Measurements from ENCODE around the gene C1QTNF8. TPM values are rescaled to one million over a fixed set of nuclear protein-coding genes. Genes with fewer than 3 reads are reported as not detected.

Gene C1QTNF8
- total RNA-seq, 1 donor, result not detected

GRCh38 chr16:1109648-1110047 lies 13.6 kb upstream of the C1QTNF8 start:
- no peak for TF ChIP-seq CTCF (IDR thresholded peaks at IDR 0.05; ENCODE audit: insufficient read depth, low read depth, low read length)
- DNase-seq (ENCODE audit: low read depth), result no peak

GRCh38 chr16:1108299-1109252 lies 12.5 kb upstream of the C1QTNF8 start:
- H3K4me3 ChIP-seq (ENCODE audit: low read depth, low read length), result no peak overlapping the region
- DNase-seq (ENCODE audit: low read depth), result no peak
- no peak for TF ChIP-seq CTCF (IDR thresholded peaks at IDR 0.05; ENCODE audit: insufficient read depth, low read depth, low read length)

More at GRCh38 chr16:1109648-1110047, 13.6 kb upstream of the C1QTNF8 start:
- no peak overlapping the region for H3K4me3 ChIP-seq (ENCODE audit: low read depth, low read length)

- DNase-seq (ENCODE audit: low read depth), result no peak
- H3K4me3 ChIP-seq (ENCODE audit: low read depth, low read length), result no peak overlapping the region
- TF ChIP-seq CTCF (IDR thresholded peaks at IDR 0.05; ENCODE audit: insufficient read depth, low read depth, low read length), result no peak
These were observed 11.7 kb upstream of the C1QTNF8 start for GRCh38 chr16:1107731-1108130.

- no peak for DNase-seq (ENCODE audit: low read depth)
- TF ChIP-seq CTCF (IDR thresholded peaks at IDR 0.05; ENCODE audit: insufficient read depth, low read depth, low read length), result no peak
- no peak overlapping the region for H3K4me3 ChIP-seq (ENCODE audit: low read depth, low read length)
These were observed 11.1 kb upstream of the C1QTNF8 start for GRCh38 chr16:1107141-1107540.

GRCh38 chr16:1106659-1107058 lies 10.6 kb upstream of the C1QTNF8 start:
- no peak for TF ChIP-seq CTCF (IDR thresholded peaks at IDR 0.05; ENCODE audit: insufficient read depth, low read depth, low read length)
- no peak for DNase-seq (ENCODE audit: low read depth)
- no peak overlapping the region for H3K4me3 ChIP-seq (ENCODE audit: low read depth, low read length)

- peak; percentile 31 for DNase-seq (ENCODE audit: low read depth)
- peak; percentile 71 for TF ChIP-seq CTCF (IDR thresholded peaks at IDR 0.05; ENCODE audit: insufficient read depth, low read depth, low read length)
These were observed 10.0 kb upstream of the C1QTNF8 start for GRCh38 chr16:1105888-1106620.

More at GRCh38 chr16:1105888-1106620, 10.0 kb upstream of the C1QTNF8 start:
- H3K4me3 ChIP-seq (ENCODE audit: low read depth, low read length), result no peak overlapping the region
